Ureter (tissue), 1 donor: Measurements from ENCODE around the gene CEP135. TPM values are rescaled to one million over a fixed set of nuclear protein-coding genes. Genes with fewer than 3 reads are reported as not detected.
"Not testable (repeated sequence)": the region's sequence is repeated elsewhere in the genome, so short reads cannot be mapped to it uniquely, and the experiment has no call there.

ENCODE experiments used
- DNase-seq: peaks from one replicate; pipeline ENCODE4 v3.0.0-alpha.2; 2020; ENCODE audit warnings: low spot score
- total RNA-seq: library from RNA; stranded (reverse); gene quantifications from one replicate; pipeline ENCODE4 v1.2.4, GENCODE V29; 2023
- donor health status: DM: yes; HTN: yes; CAD: no.

Gene CEP135
- total RNA-seq, 1 donor from 2014 or later = 10.3 TPM

DNA sequence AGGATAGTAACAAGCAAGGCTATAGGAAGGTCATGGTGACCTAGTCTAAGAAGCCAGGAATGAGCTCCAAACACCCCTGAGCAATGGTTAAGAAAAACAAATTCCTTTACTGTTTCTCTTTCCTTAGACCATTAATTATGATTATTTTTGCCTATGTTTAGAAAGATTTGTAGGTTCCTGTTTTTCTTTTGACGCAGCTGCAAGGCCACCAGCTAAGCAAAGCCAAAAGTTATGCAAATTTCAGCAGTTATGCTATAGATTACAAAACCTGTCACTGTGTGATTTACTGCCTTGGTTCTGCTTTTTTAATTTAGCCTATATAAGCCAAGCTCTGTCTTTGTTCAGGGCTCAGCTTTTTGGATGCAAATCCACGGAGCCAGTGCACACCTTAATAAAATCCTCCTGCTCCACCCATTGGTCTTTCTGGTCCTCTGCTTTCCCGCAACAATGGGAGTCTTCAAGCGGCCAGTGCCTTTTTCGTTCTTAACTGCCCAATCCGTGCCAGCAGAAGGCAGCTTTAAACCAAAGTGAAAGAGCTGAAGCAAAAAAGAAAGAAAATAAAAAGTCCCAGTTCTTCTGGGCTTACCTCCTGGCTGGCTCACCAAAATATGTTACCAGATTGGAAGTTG, 1.4 kb upstream of the CEP135 start:
- DNase-seq = no peak

DNA sequence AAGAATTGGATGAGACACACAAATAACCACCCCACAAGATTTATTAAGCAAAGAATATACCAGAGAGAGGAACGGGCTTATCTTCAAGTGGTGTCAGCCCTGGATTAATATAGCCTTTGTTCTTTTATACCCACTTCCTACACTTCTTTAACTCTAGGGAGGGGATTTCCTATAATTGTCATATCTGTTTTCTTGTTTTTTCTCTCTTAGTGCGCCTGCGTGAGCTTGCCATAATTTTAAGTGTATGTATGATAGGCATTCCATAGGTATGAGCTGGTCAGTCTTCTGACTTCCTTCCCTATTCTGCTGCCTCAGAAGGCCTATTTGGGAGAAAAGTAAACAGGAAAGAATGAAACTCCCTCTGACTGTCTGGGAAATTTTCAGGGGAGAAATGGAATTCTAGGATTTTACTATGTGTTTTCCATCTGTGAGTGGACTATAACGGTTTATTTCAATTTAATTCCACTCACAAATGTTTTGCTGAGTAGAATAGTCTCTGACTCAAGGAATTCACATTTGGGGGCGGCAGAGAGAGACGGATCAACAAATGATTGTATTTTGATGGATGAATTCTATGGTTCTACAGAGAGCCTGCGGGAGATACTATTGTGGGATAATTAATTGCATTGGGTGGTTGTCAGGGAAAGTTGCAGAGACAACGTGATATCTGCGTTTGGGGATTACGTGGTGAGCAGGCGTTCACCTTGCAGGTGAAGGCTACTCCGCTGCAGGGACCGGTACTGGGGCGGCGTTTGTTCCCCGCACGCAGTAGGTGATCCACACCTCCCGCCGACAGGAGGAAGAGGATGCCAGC, 626 bp upstream of the CEP135 start:
- DNase-seq = no peak

DNA sequence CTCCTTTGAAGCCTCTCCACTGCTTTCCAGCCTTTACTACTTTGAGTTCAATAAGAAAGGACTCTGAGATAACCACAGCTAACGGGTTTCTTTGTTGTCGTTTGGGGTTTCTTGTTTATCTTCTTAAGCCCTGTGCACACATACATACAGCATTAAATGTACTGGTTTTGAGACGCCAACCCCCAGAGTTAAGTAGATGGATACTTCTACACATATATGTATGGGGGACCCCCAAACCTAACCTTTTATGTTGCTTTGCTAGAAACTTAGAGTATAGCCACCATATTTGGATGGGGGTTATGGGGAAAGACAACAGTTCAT, 697 bp downstream of the CEP135 start:
- DNase-seq = no peak

DNA sequence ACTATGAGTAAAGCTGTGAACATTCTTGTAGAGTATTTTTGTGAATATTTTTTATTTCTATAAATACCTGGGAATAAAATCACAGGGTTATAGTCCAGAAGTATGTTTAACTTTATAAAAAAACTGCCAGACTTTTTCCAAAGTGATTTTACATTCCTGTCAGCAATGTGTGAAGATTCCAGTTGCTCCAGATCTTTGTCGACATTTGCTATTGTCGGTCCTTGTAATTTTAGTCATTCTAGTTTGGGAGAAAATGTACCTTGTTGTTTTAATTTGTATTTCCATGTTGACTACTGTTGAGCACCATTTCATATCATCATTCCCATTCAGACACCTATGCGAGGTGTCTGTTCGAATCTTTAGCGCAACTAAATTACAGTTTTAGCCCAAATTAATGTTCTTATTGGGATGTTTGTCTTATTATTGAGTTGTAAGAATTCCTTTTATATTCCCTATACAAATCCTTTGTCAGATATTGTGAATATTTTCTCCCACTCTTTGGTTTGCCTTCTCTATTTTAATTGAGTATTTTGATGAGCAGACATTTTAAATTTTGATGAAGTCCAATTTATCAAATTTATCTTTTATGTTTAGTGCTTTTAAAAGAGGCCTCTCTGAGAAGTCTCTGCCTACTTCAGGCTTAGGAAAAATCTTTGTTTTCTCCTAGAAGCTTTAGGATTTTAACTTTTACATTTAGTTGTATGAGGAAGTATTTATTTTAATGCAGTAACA, 2.6 kb downstream of the CEP135 start:
- DNase-seq = no peak

DNA sequence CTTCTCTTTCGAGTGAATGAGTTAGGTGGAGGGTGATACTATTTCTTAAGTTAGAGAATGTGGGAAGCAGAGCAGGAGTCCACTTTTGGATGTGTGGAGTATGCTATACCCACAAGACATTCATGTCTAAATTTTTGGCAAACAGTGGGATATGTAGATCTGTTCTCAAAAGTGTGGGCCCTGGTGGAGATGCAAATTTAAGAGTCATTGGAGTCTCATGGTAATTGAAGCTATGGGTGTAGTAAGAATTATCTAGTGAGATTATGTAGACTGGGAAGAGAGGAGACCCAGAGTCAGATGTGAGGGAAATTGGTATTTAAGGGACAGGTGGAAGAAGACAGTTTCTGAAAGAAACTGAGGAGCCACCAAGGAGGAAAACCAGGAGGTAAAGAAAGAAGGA, 7.0 kb downstream of the CEP135 start:
- no peak for DNase-seq

DNA sequence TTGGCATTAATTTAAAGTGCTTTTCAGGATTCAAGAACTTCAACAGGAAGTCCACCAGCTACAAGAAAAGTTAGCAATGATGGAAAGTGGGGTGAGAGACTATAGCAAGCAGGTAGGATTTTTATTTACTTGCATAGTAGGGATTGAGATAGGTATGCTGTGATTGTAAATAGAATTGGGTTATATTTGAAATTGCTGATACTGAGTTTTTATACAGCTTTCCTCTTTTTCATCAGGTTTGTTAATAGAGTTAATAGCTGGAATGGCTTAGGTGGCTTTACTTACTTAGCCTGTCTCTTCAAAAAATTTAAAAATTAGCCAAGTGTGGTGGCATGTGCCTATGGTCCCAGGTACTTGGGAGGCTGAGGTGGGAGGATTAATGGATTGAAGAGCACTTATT, 10.9 kb downstream of the CEP135 start:
- DNase-seq = no peak

DNA sequence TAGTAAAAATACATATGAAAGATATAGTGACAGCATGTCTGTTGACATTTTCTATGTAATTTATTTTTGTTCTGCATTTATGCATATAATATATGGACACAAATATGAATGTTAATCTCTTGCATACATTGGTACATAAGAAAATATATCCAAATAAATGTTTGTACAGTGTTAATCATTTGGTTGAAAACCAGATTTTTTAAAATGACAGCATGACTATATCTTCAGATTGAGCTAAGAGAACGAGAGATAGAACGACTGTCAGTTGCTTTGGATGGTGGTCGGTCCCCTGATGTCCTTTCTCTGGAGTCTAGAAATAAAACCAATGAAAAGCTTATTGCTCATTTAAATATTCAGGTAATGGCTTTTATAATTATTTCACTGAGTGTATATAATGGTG, 15.3 kb downstream of the CEP135 start:
- DNase-seq = no peak

DNA sequence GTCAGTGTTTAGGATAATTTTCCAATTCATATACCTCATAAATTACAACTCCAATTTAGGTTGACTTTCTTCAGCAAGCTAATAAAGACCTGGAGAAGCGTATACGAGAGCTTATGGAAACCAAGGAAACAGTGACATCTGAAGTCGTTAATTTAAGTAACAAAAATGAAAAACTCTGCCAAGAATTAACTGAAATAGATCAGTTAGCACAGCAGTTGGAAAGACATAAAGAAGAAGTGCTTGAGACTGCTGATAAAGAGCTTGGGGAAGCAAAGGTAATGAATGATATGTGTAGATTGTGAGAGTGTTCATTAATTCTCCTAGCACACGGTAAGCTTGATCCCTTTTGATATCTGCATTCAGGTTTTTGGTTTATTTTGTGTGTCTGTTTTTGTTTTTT, 16.8 kb downstream of the CEP135 start:
- DNase-seq = no peak

DNA sequence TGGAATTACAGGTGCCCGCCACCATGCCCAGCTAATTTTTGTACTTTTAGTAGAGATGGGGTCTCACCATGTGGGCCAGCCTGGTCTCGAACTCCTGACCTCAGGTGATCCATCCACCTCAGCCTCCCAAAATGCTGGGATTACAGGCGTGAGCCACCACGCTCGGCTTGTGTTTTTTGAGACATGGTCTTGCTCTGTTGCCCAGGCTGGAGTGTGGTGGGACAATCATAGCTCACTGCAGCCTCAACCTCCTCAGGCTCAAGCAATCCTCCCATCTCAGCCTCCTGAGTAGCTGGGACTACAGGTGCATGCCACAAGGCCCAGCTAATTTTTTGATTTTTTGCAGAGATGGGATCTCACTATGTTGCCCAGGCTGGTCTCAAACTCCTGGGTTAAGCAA, 17.6 kb downstream of the CEP135 start:
- DNase-seq = not testable (repeated sequence)

DNA sequence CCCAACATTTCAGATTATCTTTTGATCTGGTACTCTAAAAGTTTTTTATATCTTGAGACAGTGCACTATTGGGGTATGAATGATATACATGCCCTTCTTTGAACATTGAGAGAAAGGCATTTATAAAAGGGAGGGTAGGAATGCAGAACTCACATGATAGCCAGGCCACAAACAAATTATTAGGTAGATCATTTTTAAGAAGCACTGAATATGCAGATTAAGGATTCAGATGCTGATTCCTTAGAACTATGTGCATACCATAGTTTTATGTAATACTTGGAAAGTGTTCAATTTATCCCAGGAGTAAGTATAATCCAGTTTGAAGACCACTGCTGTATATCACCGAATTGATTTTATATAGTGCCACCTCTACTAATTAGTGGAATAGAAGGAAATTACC, 18.6 kb downstream of the CEP135 start:
- DNase-seq = no peak

DNA sequence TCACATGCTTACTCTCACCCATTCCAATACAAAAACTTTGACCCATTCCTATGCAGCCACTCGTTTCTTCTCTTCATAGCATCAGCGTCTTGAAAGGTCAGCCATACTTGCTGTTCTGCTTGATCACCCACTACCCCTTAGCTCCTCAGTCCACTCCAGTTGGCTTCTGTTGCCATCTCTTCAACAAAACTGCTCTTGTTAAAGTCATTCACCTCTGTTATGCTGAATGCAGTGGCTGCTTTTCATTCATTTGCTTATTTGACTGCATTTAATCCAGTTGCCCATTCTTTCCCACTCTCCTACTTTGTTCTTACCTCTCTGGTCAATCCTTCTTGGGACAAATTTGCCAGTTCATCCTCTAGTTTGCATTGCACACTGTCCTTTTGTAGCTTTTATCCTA, 24.9 kb downstream of the CEP135 start:
- DNase-seq = no peak

DNA sequence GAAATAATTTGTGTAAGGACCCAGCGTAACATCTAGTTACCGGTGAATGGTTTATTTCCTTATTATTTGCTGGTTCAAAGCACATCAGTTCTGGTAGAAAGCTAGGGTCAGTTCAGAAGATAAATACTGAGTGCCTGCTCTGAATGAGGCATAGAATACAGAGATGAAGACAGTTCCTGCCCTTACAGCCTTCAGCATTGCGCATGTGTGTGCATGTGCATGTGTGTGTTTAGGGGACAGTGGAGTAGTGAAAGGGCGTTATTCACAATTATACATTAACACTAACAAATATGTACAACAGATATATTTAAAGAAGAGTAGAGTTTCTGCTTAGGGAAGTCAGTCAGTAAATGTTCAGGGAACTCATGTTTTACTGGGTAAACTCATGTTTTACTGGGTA, 29.1 kb downstream of the CEP135 start:
- no peak for DNase-seq

DNA sequence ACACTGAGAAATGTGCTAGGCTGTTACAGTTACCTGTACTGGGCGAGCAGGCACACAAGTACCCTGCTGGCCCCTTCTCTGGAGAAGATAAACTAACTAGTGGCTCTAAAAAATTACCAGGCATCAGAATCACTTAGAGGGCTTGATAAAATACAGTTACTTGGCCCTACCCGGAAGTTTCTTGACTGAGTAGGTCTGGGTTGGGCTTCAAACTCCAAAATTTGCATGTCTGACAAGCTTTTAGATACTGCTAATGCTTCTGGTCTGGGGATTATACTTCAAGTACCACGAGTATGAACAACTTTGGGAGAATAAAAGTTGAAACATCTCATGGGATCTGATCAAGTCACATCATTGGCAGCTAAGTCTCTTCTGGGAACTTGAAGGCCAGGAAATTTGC, 30.8 kb downstream of the CEP135 start:
- DNase-seq = no peak

DNA sequence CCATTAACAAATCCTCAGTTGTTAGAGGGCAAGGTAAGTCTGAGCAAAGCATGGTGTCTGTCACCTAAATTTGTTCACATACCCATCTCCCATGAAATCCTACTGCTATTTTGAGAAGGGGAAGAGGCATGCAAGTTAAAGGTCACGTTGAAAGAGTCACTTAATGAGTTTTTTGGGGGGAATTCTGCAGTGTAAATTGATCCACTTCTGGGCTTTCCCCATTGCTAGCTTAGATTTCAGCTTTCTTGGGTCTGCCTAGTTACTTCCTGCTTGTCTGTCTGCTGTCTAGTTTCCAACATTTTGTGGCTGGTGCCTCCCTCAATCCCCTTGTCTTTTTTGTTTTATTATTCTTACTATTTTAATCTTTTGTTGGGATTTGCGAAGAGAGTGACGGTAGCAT, 32.0 kb downstream of the CEP135 start:
- DNase-seq = no peak

DNA sequence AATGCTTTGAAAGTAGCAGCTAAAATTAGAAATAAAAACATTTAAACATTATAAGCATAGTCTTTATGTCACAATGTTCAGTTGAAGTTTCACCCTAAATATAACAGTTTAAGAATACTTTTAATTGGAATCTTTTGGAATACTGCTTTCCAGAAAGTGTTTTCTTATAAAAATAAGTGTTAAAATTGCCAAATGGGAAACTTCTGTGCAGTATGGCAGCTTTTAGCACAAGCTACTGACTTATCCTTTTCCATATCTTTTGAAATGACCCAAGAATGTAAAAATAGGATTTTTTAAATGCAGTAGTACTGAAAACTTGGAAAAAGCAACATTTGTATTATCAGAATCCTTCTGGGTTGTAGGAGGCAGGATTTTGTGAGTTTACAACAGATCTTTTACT, 34.2 kb downstream of the CEP135 start:
- DNase-seq = no peak

DNA sequence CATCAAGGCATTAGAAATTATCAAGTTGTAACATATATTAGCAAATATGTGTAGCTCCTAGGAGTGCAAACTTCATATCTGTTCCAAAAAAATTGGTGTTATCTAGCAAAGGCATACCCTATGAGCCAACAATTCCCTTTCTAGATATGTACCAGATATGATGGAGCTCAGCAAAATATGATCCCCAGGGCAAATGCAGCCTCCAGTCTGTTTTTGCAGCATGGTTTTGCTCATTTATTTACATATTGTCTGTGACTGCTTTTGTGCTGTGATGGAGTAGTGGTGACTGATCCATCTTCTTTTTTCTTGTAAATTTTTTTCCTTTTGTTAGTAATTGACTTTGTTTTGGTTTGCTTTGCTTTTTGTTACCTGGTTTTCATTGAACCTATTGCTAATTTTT, 41.0 kb downstream of the CEP135 start:
- no peak for DNase-seq

DNA sequence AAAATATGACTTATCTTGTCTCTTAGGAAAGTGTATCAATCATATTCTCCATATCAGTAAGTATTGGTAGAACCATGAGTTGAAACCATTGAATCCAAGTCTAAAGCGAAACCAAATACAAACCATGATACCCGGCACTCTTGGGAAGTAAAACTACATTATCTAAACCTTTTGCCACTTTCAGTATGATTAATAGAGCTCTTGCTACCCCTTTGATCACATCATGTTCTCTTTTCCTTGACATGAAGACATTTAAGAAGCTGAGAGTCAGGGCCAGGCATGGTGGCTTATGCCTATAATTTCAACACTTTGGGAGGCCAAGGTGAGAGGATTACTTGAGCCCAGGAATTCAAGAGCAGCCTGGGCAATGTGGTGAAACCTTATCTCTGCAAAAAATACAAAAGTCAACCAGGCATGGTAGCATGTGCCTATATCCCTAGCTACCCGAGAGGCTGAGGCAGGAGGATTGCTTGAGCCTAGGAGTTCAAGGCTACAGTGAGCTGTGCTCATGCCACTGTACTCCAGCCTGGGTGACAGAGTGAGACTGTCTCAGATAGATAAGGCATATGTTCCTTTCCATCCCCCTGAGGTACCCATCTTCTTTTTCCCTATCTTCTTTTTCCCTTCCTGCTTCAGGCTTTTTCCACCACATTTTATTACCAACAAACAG, 45.4 kb downstream of the CEP135 start:
- no peak for DNase-seq

DNA sequence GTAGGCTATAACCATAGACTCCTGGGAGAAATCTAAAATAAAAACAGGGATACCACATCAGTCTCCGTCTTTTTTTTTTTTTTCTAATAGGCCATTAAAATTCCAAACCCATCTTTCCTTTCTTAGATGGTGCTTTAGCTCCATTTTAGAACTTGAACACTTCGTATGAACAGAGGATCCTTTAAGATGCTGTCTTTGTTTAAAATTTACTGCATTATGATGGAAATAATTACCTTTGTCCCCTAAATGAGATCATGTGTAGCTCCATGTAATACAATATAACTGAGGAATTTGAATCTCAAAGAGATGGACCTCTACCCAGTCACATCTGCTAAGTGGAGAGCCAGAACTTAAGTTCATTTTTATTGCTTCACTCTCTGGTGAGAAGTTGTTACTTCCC, 47.9 kb downstream of the CEP135 start:
- DNase-seq = no peak

DNA sequence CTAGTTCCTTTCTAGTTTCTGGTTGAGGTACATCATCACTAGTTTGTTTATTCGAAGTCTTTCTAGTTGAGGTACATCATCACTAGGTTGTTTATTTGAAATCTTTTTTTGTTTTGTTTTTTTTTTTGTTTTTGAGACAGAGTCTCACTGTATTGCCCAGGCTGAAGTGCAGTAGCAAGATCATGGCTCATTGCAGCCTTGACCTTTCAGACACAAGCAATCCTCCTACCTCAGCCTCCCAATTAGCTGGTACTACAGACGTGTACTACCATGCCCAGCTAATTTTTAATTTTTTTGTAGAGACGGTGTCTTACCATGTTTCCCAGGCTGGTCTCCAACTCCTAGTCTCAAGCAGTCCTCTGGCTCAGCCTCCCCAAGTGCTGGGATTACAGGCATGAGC, 54.9 kb downstream of the CEP135 start:
- DNase-seq = no peak

DNA sequence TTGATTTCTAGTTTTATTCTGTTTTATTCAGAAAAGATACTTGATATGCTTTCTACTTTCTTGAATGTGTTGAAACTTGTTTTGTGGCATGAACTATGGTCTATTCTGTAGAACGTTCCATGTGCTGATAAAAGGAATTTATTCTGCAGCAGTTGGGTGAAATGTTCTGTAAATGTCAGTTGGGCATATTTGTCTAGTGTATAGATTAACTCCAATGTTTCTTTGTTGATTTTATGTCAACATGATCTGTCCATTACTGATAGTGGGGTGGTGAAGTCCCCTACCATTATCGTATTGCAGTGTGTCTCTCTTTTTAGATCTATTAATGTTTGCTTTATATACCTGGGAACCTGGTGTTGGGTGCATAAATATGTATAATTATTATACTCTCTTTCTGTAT, 55.5 kb downstream of the CEP135 start:
- no peak for DNase-seq

DNA sequence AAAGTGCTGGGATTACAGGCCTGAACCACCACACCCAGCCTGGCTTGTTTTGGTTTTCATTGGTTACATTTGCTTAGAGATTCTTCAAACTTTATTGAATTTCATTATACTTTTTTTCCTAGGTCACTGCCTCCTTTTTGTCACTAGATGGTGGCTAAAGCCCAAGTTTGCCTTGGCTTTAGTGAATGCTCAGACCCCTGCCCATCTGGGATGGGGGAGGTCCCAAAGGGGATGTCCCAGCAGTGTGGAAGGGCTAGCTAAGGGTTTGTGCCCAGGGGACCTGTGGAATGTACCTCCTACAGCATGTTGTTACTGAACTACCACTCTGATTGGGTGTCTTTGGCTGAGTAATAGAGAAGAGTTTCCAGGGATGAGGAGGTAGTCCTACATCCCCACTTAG, 58.4 kb downstream of the CEP135 start:
- no peak for DNase-seq

DNA sequence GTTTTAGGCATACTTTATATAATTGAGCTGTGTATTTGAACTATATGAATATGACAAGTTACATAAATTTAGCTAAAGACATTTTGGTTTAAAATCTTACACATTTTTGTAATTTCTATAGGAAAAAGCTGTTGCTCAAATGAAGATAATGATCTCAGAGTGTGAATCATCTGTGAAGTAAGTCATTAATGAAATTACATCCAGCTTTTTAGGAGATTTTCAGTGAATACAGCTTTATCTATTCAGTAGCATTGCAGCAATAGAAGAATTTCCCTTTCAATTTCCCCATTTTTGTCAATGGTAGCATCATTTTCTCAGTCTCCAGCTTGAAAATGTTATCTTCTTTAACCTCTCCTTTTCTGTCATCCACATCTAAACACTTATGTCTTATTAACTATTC, 59.5 kb downstream of the CEP135 start:
- no peak for DNase-seq

DNA sequence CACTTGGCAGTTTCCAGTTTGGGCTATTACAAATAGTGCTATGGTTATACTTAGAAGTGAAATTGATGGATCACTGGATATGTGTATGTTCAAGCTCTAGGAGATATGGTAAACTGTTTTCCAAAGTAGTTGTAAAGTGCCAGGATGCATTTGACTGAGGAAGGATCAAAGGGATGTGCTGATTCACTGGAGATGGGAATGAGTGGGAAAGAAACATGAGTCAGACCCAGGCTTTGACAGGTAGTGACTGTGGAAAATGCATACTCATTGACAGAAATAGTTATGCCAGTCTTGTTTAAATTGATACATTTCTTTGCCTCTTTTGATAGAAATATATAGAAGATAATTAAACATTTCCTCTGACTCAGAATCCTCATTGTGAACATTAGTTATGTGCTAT, 77.9 kb downstream of the CEP135 start:
- no peak for DNase-seq
